PC-3 (cell line): ENCODE data around the gene CAB39L. TPM values are rescaled to one million over a fixed set of nuclear protein-coding genes. Genes with fewer than 3 reads are reported as not detected.
A peak's percentile ranks its signal among the peaks of the same experiment; 100 is the strongest.

Experiments
- ATAC-seq: fragments of 200-7000 bp; cut with Tn5 transposase; 2 replicates; pipeline ENCODE4 v1.9.1; 2020; ENCODE audit warnings: mild to moderate bottlenecking, moderate library complexity
- BruUV-seq: library from RNA; stranded (reverse); fragments of 400-500 nt; replicated peaks from 2 replicates; lab custom pipeline; 2021; lab: Mats Ljungman, UMichigan
- CTCF ChIA-PET: fragments of 300-600 bp; sonication (Branson Sonifier 250); formaldehyde crosslinking; loops from one replicate; lab custom pipeline; 2022; ENCODE audit warnings: antibody characterized with exemption; lab: Charles Lee
- POLR2A ChIA-PET: fragments of 300-600 bp; sonication (Branson Sonifier 250); formaldehyde crosslinking; loops from one replicate; lab custom pipeline; 2022; ENCODE audit warnings: antibody characterized with exemption; ENCODE audit not compliant: unreplicated experiment; lab: Charles Lee
- DNase-seq: peaks from one replicate; pipeline ENCODE4 v3.0.0-alpha.2; 2015
- H2AFZ ChIP-seq: fragments of 300-600 bp; sonication (generic); 2 replicates; pipeline ENCODE4 v1.6.0; 2016; ENCODE audit warnings: antibody characterized with exemption, low read length
- H3F3A ChIP-seq: fragments of 300-600 bp; sonication (generic); one replicate; pipeline ENCODE4 v1.6.0; 2017; ENCODE audit warnings: antibody characterized with exemption, low read length, control low read depth, mild to moderate bottlenecking; ENCODE audit not compliant: unreplicated experiment
- H3K27ac ChIP-seq: fragments of 300-600 bp; sonication (generic); 2 replicates; pipeline ENCODE4 v1.5.1; 2016; ENCODE audit warnings: mild to moderate bottlenecking, low read length
- H3K27me3 ChIP-seq: fragments of 300-600 bp; sonication (generic); 2 replicates; pipeline ENCODE4 v1.6.1; 2016; ENCODE audit warnings: low read length, mixed read lengths
- H3K36me3 ChIP-seq: fragments of 300-600 bp; sonication (generic); 2 replicates; pipeline ENCODE4 v1.6.1; 2016; ENCODE audit warnings: low read depth, mixed run types, low read length, mixed read lengths
- H3K4me1 ChIP-seq: fragments of 300-600 bp; sonication (generic); 2 replicates; pipeline ENCODE4 v1.5.1; 2016; ENCODE audit warnings: low read length; ENCODE audit not compliant: insufficient read depth
- H3K4me2 ChIP-seq: fragments of 300-600 bp; sonication (generic); 2 replicates; pipeline ENCODE4 v1.6.0; 2016; ENCODE audit warnings: low read length
- H3K4me3 ChIP-seq: fragments of 300-600 bp; sonication (generic); 2 replicates; pipeline ENCODE4 v1.5.1; 2016; ENCODE audit warnings: mild to moderate bottlenecking, low read length, mixed read lengths
- H3K79me2 ChIP-seq: fragments of 300-600 bp; sonication (generic); 2 replicates; pipeline ENCODE4 v1.6.1; 2017; ENCODE audit warnings: low read length, mixed read lengths
- H3K9ac ChIP-seq: fragments of 300-600 bp; sonication (generic); 2 replicates; pipeline ENCODE4 v1.6.0; 2016; ENCODE audit warnings: mild to moderate bottlenecking, low read length
- H3K9me2 ChIP-seq: fragments of 300-600 bp; sonication (generic); replicated peaks from 2 replicates; pipeline ENCODE4 v1.6.1; 2016; ENCODE audit warnings: mixed run types, low read length, mixed read lengths
- H3K9me3 ChIP-seq: fragments of 300-600 bp; sonication (generic); 2 replicates; pipeline ENCODE4 v1.6.1; 2016; ENCODE audit warnings: low read length, mixed read lengths
- H4K20me1 ChIP-seq: fragments of 300-600 bp; sonication (generic); 2 replicates; pipeline ENCODE4 v1.6.1; 2016; ENCODE audit warnings: low read length, mixed read lengths
- CTCF ChIP-seq: fragments of 300-600 bp; sonication (generic); conservative IDR thresholded peaks from 2 replicates; pipeline ENCODE4 v1.5.1; 2017; ENCODE audit warnings: antibody characterized with exemption, low read depth, mild to moderate bottlenecking, low read length
- EZH2 ChIP-seq: fragments of 300-600 bp; sonication (generic); IDR thresholded peaks from one replicate; pipeline ENCODE4 v1.6.1; 2017; ENCODE audit warnings: antibody characterized with exemption, mild to moderate bottlenecking, low read length; ENCODE audit not compliant: unreplicated experiment
- EZH2phosphoT487 ChIP-seq: fragments of 300-600 bp; sonication (generic); IDR thresholded peaks from 2 replicates; pipeline ENCODE4 v1.6.1; 2018; ENCODE audit warnings: mild to moderate bottlenecking, antibody characterized with exemption, low read length, borderline replicate concordance
- intact Hi-C: fragments of 100-400 bp; cut with micrococcal nuclease; formaldehyde crosslinking; loops from 2 replicates; pipeline ENCODE4 v1.9.0; 2023
- total RNA-seq: library from RNA; depleted of rRNA; stranded (reverse); fragments of >200 nt; gene quantifications from 2 replicates; pipeline ENCODE4 v1.2.3, GENCODE V29; 2014

Gene CAB39L
- total RNA-seq, 1 experiment from 2014 or later: 1.8 TPM

- H3F3A ChIP-seq: no peaks in the 10 kb centered on the region
- no peak overlapping the region for H3K4me2 ChIP-seq
- intact Hi-C loops: no loop called here
- no peak overlapping the region for H3K4me3 ChIP-seq
- no peaks in the 10 kb centered on the region for H3K36me3 ChIP-seq
- ChIA-PET POLR2A (no interaction called here), CTCF (no interaction called here)
- H3K9me3 ChIP-seq: no peaks in the 10 kb centered on the region
- no peaks in the 10 kb centered on the region for H3K9me2 ChIP-seq
- no peak overlapping the region for H3K9ac ChIP-seq
- DNase-seq: no peak
- no peak overlapping the region for H2AFZ ChIP-seq
- BruUV-seq: no TSS peak
- no peak for ATAC-seq
- TF ChIP-seq EZH2phosphoT487 (no peak), CTCF (no peak), EZH2 (no peak)
- H3K4me1 ChIP-seq: peaks cover 5% of the 10 kb centered on the region
- H3K27ac ChIP-seq: no peak overlapping the region
- no peaks in the 10 kb centered on the region for H3K27me3 ChIP-seq
- H4K20me1 ChIP-seq: no peaks in the 10 kb centered on the region
- no peaks in the 10 kb centered on the region for H3K79me2 ChIP-seq
These were observed 77.0 kb downstream of the CAB39L start for GRCh38 chr13:49366841-49367240.

GRCh38 chr13:49357694-49358093 lies 86.2 kb downstream of the CAB39L start:
- TF ChIP-seq CTCF (no peak), EZH2phosphoT487 (no peak), EZH2 (no peak)
- H3K9me2 ChIP-seq: no peaks in the 10 kb centered on the region
- BruUV-seq: no TSS peak
- no peak overlapping the region for H3K9ac ChIP-seq
- 0 out of 2 replicates have a peak, but pooled peaks cover 4% of the 10 kb centered on the region for H3K4me1 ChIP-seq
- H3K27ac ChIP-seq: no peak overlapping the region
- H3K4me3 ChIP-seq: no peak overlapping the region
- H3K79me2 ChIP-seq: no peaks in the 10 kb centered on the region
- H4K20me1 ChIP-seq: no peaks in the 10 kb centered on the region
- DNase-seq (peak; percentile 57), ATAC-seq (peak; percentile 74)
- no peaks in the 10 kb centered on the region for H3K27me3 ChIP-seq
- H3F3A ChIP-seq: no peaks in the 10 kb centered on the region
- H3K9me3 ChIP-seq: no peaks in the 10 kb centered on the region
- POLR2A ChIA-PET: no interaction called here
- no peak overlapping the region for H2AFZ ChIP-seq
- H3K4me2 ChIP-seq: 0 out of 2 replicates have a peak overlapping the region, but pooled peaks have one; percentile 8
- H3K36me3 ChIP-seq: no peaks in the 10 kb centered on the region
- CTCF ChIA-PET: no interaction called here
- intact Hi-C loops: no loop called here

GRCh38 chr13:49356223-49356622 lies 87.6 kb downstream of the CAB39L start:
- CTCF ChIA-PET: no interaction called here
- ATAC-seq (peak; percentile 63), DNase-seq (peak; percentile 56)
- Histone ChIP-seq H3K4me2 (no peak overlapping the region), H3K4me1 (peaks cover 11% of the 10 kb centered on the region), H3K9ac (no peak overlapping the region), H3K9me2 (no peaks in the 10 kb centered on the region), H3K9me3 (no peaks in the 10 kb centered on the region), H3F3A (no peaks in the 10 kb centered on the region), H3K36me3 (no peaks in the 10 kb centered on the region), H3K4me3 (no peak overlapping the region), H3K27ac (no peak overlapping the region), H3K27me3 (no peaks in the 10 kb centered on the region), H4K20me1 (no peaks in the 10 kb centered on the region), H2AFZ (no peak overlapping the region), H3K79me2 (no peaks in the 10 kb centered on the region)
- no TSS peak for BruUV-seq
- intact Hi-C loops: no loop called here
- TF ChIP-seq EZH2phosphoT487: no peak
- TF ChIP-seq CTCF: no peak
- no peak for TF ChIP-seq EZH2
- POLR2A ChIA-PET: no interaction called here
